Panc1 (cell line): Measurements from ENCODE around the gene PLEKHG4B.

Source experiments
- SIN3A ChIP-seq: IDR thresholded peaks from 2 replicates; pipeline ENCODE4 v1.6.1; 2012; ENCODE audit warnings: low read depth, mild to moderate bottlenecking, low read length, moderate library complexity, borderline replicate concordance; ENCODE audit not compliant: insufficient read depth
- TCF7L2 ChIP-seq: IDR thresholded peaks from 2 replicates; pipeline ENCODE4 v1.6.1; 2011; ENCODE audit warnings: mild to moderate bottlenecking, low read depth, low read length, inconsistent platforms
- TF ChIP-seq, protein P1 (sequence below): fragments of 450-650 bp; IDR thresholded peaks from 2 replicates; pipeline ENCODE4 v1.5.1; 2017; ENCODE audit warnings: mild to moderate bottlenecking

GRCh38 chr5:153256-153655 lies 61.3 kb downstream of the PLEKHG4B start:
- TF ChIP-seq, protein P1, sequence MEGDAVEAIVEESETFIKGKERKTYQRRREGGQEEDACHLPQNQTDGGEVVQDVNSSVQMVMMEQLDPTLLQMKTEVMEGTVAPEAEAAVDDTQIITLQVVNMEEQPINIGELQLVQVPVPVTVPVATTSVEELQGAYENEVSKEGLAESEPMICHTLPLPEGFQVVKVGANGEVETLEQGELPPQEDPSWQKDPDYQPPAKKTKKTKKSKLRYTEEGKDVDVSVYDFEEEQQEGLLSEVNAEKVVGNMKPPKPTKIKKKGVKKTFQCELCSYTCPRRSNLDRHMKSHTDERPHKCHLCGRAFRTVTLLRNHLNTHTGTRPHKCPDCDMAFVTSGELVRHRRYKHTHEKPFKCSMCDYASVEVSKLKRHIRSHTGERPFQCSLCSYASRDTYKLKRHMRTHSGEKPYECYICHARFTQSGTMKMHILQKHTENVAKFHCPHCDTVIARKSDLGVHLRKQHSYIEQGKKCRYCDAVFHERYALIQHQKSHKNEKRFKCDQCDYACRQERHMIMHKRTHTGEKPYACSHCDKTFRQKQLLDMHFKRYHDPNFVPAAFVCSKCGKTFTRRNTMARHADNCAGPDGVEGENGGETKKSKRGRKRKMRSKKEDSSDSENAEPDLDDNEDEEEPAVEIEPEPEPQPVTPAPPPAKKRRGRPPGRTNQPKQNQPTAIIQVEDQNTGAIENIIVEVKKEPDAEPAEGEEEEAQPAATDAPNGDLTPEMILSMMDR: no peak
- no peak for TF ChIP-seq SIN3A
- no peak for TF ChIP-seq TCF7L2
